AG20443 (cell line): ENCODE data around the gene SPEM3.

Experiments used
- DNase-seq: peaks from one replicate; pipeline ENCODE4 v3.0.0; 2012; ENCODE audit warnings: low spot score, mixed read lengths

SPEM3 gene

GRCh38 chr17:7403977-7404736 is 24.5 kb upstream of the SPEM3 start, which contains the start of gene TMEM256:
TSS of gene TMEM256 (minus strand) at chr17:7404097. CDS start at chr17:7404084, 13 bp downstream.
- peak; percentile 95 for DNase-seq

- DNase-seq, result peak; percentile 89
These were observed 23.8 kb upstream of the SPEM3 start for GRCh38 chr17:7404737-7405349.

GRCh38 chr17:7405350-7406234 is 23.1 kb upstream of the SPEM3 start:
- DNase-seq, result peak; percentile 47

GRCh38 chr17:7406235-7406825 is 22.3 kb upstream of the SPEM3 start:
- no peak for DNase-seq

GRCh38 chr17:7407082-7407481 is 21.6 kb upstream of the SPEM3 start:
- no peak for DNase-seq

GRCh38 chr17:7407485-7408251 is 21.0 kb upstream of the SPEM3 start, which contains the start of gene NLGN2:
TSS of gene NLGN2 (plus strand) at chr17:7407845. CDS start at chr17:7408256, 411 bp downstream.
- no peak for DNase-seq

GRCh38 chr17:7408252-7408727 is 20.4 kb upstream of the SPEM3 start:
- DNase-seq, result no peak

- no peak for DNase-seq
These were observed 19.8 kb upstream of the SPEM3 start for GRCh38 chr17:7408863-7409262.

- no peak for DNase-seq
These were observed 18.9 kb upstream of the SPEM3 start for GRCh38 chr17:7409716-7410115.

- DNase-seq, result no peak
These were observed 17.8 kb upstream of the SPEM3 start for GRCh38 chr17:7410634-7411426.

- DNase-seq, result no peak
These were observed 17.3 kb upstream of the SPEM3 start for GRCh38 chr17:7411427-7411750.

- peak; percentile 67 for DNase-seq
These were observed 15.2 kb upstream of the SPEM3 start for GRCh38 chr17:7413346-7413985.

GRCh38 chr17:7414837-7415236 is 13.8 kb upstream of the SPEM3 start:
- DNase-seq, result no peak

- DNase-seq, result no peak
These were observed 12.9 kb upstream of the SPEM3 start for GRCh38 chr17:7415784-7416183.

GRCh38 chr17:7416323-7416722 is 12.3 kb upstream of the SPEM3 start:
- no peak for DNase-seq

GRCh38 chr17:7417056-7417655 is 11.5 kb upstream of the SPEM3 start:
- no peak for DNase-seq

GRCh38 chr17:7418472-7419152 is 10.0 kb upstream of the SPEM3 start:
- no peak for DNase-seq

- DNase-seq, result no peak
These were observed 8.6 kb upstream of the SPEM3 start, which contains the start of gene SPEM1 for GRCh38 chr17:7419819-7420610. TSS of gene SPEM1 (plus strand) at chr17:7420324. CDS start at chr17:7420385, 61 bp downstream.
